Measurements from ENCODE around the gene KRTAP1-5.
"Not testable (repeated sequence)": the region's sequence is repeated elsewhere in the genome, so short reads cannot be mapped to it uniquely, and the experiment has no call there.

KRTAP1-5 gene

GRCh38 chr17:41026715-41027471, at the start of gene KRTAP1-5:
KRTAP1-5 (minus strand) TSS chr17:41027208; CDS start chr17:41027155, 53 bp downstream.
- no peak for DNase-seq (ENCODE audit: low read depth in 1 of 2, low spot score in 1 of 2)

- no peak for DNase-seq (ENCODE audit: low read depth in 1 of 2, low spot score in 1 of 2)
Measured at GRCh38 chr17:41076788-41077187, 49.8 kb upstream of the KRTAP1-5 start.

- DNase-seq (ENCODE audit: low read depth in 1 of 2, low spot score in 1 of 2) = no peak
Measured at GRCh38 chr17:41073676-41074075, 46.7 kb upstream of the KRTAP1-5 start.

DNA sequence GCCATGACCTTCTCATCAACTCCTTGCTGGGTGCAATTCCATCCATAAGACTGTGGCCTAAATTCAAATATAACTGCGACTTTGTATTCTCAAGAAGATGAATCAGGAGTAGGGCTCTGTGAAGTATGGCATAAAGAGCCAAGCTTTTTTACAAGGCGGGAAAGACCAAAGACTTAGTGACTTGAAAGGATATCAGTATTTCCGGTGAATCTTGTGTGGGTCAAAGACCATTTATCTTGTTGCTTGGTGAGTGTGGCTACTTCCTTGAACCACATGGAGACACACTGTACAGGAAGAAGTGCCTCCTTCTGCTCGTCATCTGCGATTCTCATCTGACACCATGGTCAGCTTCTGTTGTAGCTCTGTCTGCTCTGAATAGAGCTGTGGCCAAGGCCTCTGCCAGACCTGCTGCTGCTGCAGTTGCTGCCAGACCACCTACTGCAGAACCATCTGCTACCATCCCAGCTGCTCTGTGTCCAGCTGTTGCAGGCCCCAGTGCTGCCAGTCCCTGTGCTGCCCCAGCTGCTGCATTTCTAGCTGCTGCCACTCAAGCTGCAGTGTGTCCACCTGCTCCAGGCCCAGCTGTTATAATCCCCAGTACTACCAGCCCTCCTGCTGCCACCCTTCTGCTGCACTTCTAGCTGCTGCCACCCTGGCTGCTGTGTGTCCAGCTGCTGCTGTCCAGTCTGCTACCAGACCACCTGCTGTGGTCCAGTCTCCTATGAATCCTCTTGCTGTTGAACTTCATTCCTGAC, 44.8 kb upstream of the KRTAP1-5 start:
- no peak for DNase-seq (ENCODE audit: low read depth in 1 of 2, low spot score in 1 of 2)

GRCh38 chr17:41069031-41069430, 42.0 kb upstream of the KRTAP1-5 start:
- DNase-seq (ENCODE audit: low read depth in 1 of 2, low spot score in 1 of 2) = no peak

DNA sequence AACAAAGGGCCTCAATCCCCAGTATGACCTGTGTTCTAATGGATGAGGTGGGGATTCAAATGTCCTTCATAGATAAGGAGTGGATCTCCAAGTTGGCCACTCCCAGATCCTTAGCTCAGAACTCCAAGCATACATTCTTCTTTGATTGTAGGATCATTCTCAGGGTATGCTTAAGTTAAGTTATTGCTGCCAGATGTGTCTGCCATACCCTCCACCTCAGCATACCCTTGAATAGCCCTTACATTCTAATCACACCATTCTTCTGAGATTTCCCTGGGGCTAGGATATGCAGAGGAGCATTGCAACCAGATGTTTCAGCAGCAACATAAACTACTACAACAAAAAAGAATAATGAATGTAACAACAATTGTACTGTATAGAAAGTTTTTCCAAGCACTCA, 40.3 kb upstream of the KRTAP1-5 start:
- DNase-seq (ENCODE audit: low read depth in 1 of 2, low spot score in 1 of 2) = no peak

DNA sequence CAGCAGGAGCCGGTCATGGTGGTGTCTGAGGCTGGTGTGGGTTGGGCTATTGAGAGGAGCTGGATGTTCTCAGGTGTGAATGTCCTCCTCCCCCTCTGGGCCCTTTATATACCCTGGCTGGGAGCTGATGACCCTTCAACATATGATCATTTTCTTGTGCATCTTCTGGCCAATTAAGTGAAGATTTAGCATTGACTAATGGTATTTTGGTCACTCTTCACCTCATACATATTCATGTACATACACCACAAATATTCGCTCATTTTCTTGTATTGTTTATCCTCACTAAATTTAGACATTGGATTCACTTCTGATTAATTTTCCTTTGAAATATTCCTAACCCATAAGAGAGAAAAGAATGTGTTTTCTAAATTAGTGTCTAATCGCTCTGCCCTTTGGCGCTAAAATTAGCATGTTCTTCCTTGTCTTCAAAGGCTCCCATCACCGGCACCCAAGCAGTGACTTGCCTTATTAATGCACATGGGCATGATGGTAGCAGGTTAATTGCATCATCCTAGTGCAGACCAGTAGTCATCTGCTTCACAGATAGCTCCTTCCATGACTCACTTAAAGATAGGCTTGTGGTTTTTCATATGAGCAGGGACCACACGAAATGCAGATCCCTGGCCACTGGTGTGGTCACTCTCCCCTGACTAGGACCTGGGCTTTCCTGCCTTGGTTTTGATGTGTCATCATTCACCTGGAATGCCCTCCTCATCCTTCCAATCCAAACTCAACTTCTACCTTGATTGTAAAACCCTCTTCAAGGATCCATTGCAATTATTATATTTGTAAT, 39.0 kb upstream of the KRTAP1-5 start, which contains the start of gene KRTAP2-4:
TSS of gene KRTAP2-4 (minus strand) at position 51 of the 796 bp plus-strand sequence. CDS start at position 17, 34 bp downstream.
- no peak for DNase-seq (ENCODE audit: low read depth in 1 of 2, low spot score in 1 of 2)

DNA sequence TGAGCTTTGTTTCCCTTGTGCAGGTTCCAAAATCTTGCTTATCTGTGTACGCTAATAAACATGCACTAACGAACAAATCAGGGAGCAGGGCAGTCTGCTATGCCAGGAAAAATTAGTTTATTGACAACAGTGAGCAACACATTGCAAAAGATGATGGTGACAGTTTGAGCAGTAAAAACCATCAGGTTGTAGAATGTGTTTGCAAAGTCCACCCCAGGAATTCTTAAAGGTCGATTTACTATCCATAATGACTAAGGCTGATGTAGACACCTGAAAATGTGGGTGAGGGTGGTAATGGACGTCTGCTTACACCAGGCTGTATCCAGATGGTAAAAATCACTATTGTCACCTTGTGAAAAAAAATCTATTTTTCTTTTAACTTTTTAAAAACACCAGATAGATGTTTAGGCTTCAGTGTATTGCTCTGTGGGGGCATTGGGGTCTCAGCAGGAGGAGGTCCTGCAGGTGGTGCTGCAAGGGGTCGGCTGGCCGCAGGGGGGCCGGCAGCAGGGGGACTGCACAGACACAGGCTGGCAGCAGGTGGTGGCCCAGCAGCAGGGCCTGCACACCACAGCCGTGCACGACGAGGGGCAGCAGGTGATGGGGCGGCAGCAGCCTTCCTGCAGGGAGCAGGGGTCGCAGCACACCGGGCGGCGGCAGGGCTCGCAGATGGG, 38.1 kb upstream of the KRTAP1-5 start:
- not testable (repeated sequence) for DNase-seq (ENCODE audit: low read depth in 1 of 2, low spot score in 1 of 2)

DNA sequence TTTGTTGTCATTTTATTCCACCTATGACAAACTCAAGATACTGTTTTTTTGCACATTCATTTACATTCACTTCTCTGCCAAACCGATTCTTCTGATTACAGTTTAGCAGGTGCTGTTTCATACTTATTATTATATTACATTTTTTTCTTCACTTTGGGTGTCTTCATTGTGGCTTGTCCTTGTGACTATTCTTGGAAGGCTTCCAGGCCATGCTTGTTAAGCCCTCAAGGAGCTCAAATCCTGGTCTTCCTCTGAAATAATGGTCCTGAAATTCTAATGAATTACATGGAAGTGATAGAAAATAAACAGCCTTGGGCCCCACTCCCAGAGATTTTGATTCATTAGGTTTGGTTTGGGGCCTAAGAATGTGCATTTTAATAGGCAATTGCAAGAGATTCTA, 37.3 kb upstream of the KRTAP1-5 start:
- DNase-seq (ENCODE audit: low read depth in 1 of 2, low spot score in 1 of 2) = no peak

GRCh38 chr17:41063449-41063848, 36.4 kb upstream of the KRTAP1-5 start:
- no peak for DNase-seq (ENCODE audit: low read depth in 1 of 2, low spot score in 1 of 2)

- DNase-seq (ENCODE audit: low read depth in 1 of 2, low spot score in 1 of 2) = no peak
Measured at GRCh38 chr17:41061964-41062363, 35.0 kb upstream of the KRTAP1-5 start.

- no peak for DNase-seq (ENCODE audit: low read depth in 1 of 2, low spot score in 1 of 2)
Measured at GRCh38 chr17:41060052-41060604, 33.1 kb upstream of the KRTAP1-5 start, which contains the start of gene KRTAP2-3. KRTAP2-3 (minus strand) TSS chr17:41060114; CDS start chr17:41060050, 64 bp downstream.

DNA sequence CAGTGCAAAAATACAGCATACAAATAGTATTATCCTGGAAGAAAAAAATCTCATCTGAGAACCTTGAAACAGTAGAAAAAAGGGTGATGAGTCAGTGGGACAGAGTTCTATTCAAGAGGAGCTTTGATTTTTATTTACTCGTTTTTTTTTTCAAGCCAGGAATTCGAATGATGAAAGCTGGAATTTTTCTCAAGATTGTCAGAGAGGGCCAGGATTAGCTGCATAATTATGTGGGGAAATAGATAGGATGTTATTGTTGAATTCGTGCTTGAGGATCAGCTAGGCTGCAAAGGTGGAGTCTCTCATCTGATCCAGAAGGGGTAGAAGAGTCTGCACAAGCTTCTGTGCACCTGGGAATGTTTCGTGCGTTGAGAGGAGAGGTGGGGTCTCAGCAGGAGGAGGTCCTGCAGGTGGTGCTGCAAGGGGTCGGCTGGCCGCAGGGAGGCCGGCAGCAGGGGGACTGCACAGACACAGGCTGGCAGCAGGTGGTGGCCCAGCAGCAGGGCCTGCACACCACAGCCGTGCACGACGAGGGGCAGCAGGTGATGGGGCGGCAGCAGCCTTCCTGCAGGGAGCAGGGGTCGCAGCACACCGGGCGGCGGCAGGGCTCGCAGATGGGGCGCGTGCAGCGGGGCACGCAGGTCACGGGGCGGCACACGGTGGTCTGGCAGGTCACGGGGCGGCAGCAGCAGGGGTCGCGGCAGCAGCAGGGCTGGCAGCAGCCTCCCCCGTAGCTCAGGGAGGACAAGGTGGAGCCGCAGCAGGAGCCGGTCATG, 32.5 kb upstream of the KRTAP1-5 start:
- DNase-seq (ENCODE audit: low read depth in 1 of 2, low spot score in 1 of 2) = not testable (repeated sequence)

- no peak for DNase-seq (ENCODE audit: low read depth in 1 of 2, low spot score in 1 of 2)
Measured at GRCh38 chr17:41058741-41059140, 31.7 kb upstream of the KRTAP1-5 start.

DNA sequence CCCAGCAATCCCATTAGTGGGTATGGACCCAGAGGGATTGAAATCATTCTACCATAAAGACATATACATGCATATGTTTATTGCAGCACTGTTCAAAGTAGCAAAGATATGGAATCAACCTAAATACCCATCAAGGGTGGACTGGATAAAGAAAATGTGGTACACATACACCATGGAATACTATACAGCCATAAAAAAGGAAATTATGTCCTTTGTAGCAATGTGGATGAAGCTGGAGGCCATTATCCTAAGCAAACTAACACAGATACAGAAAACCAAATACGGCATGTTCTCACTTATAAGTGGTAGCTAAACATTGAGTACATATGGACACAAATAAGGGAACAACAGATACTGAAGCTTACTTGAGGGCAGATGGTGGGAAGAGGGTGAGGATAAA, 30.5 kb upstream of the KRTAP1-5 start:
- no peak for DNase-seq (ENCODE audit: low read depth in 1 of 2, low spot score in 1 of 2)

DNA sequence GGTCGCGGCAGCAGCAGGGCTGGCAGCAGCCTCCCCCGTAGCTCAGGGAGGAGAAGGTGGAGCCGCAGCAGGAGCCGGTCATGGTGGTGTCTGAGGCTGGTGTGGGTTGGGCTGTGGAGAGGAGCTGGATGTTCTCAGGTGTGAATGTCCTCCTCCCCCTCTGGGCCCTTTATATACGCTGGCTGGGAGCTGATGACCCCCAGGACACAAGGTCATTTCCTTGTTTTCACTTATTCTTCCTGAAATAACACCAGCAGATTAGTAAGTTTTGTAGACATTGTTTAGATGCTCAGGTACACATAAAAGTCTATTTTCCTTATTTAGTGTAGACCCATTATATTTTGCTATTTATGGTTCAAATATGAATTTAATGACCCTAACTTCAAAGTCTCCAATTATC, 28.1 kb upstream of the KRTAP1-5 start, which contains the start of gene KRTAP2-2:
TSS of gene KRTAP2-2 (minus strand) at position 101 of the 400 bp plus-strand sequence. CDS start at position 82, 19 bp downstream.
- not testable (repeated sequence) for DNase-seq (ENCODE audit: low read depth in 1 of 2, low spot score in 1 of 2)

- not testable (repeated sequence) for DNase-seq (ENCODE audit: low read depth in 1 of 2, low spot score in 1 of 2)
Measured at GRCh38 chr17:41054556-41054955, 27.5 kb upstream of the KRTAP1-5 start.

DNA sequence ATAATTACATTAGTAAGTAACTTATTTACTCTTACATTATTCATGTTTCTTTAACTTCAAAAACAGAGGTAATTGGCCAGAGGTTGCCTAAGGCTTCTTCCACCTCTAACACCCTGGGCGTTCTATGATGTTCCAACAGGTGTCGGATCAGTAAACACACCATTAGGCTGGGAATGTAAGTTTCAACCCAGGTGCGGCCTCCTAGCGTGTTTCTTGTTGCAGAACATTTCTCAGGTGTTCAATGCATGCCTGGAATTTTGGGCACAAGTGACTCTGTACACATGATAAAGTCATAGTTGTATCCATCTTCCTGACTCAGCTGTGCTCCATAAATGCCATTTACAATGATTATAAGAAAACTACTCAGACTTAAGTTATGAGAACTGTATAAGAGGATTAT, 27.0 kb upstream of the KRTAP1-5 start:
- DNase-seq (ENCODE audit: low read depth in 1 of 2, low spot score in 1 of 2) = no peak

GRCh38 chr17:41052566-41052965, 25.6 kb upstream of the KRTAP1-5 start:
- no peak for DNase-seq (ENCODE audit: low read depth in 1 of 2, low spot score in 1 of 2)

GRCh38 chr17:41049110-41049509, 22.1 kb upstream of the KRTAP1-5 start:
- no peak for DNase-seq (ENCODE audit: low read depth in 1 of 2, low spot score in 1 of 2)

Data from activated T-helper 1 cell treated with anti-CD3 and anti-CD28 coated beads, Interleukin-2, amount 50 U/mL, for 16 hours (primary cell).